Caki2 (cell line): Measurements from ENCODE around the gene EPHA4. TPM values are rescaled to one million over a fixed set of nuclear protein-coding genes. Genes with fewer than 3 reads are reported as not detected.

Experiments used
- DNase-seq: peaks from one replicate; pipeline ENCODE4 v3.0.0-alpha.2; 2015; ENCODE audit warnings: low read depth
- in situ Hi-C: cut with HindIII; loops from 2 replicates; pipeline ENCODE4 v1.10.0; 2016; ENCODE audit warnings: low sequenced_read_pairs, low pct_unique_long_range_greater_than_20kb, mixed read lengths
- total RNA-seq: library from RNA; depleted of rRNA; stranded (reverse); fragments of >200 nt; shearing (Covaris generic); gene quantifications from 2 replicates; pipeline ENCODE4 v1.2.3, GENCODE V29; 2014; ENCODE audit warnings: low replicate concordance; rRNA removed

The EPHA4 gene
- total RNA-seq, result 7.5 and 37.2 TPM in 2 replicates

- in situ Hi-C loops, result no loop called here
- peak; percentile 86 for DNase-seq
Measured at GRCh38 chr2:221572219-221572820, at the start of gene EPHA4. TSS of gene EPHA4 (minus strand) at chr2:221572304. CDS start at chr2:221572248, 56 bp downstream.

DNA sequence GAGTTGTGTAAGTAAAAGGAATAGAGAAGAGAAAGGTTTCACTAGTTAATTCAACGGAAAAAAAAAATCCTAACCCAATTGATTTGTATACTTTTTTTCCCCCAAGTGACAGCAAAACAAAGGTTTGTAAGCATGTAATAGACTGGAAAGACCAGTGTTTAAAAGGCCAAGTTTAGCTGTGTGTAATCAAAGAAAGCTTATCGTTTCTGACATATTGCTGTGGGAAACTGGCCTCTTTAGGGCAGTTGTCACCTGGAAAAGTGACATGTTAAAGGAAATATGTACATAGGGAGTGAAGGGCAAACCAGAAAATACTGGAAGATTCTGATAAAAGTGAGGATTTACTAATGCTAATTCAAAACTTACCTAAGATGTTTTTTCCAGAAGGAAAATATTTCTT lies 45.9 kb upstream of the EPHA4 start:
- no peak for DNase-seq
- in situ Hi-C loops, result no loop called here

DNA sequence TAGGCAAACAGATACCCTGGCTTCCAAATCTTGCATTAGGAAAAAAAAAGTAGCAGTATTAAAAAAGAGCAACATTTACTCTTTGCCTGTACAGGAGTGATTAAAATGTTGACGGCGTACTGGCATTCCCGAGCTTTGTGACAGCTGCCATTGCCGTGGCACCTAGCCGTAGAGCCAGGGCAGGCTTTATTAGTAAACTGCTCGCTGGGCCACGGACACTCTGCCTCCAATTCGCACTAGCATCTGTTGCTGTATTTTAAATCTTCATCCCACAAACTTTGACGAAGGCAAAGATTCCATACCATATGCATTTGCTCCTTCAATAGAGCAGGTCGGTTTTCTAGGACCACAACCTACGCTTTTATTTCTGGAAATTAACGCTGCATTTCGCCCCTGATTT lies 44.5 kb upstream of the EPHA4 start:
- no peak for DNase-seq
- in situ Hi-C loops, result no loop called here

- DNase-seq, result no peak
- in situ Hi-C loops, result no loop called here
Measured at GRCh38 chr2:221614274-221614673, 42.2 kb upstream of the EPHA4 start.

- in situ Hi-C loops, result no loop called here
- DNase-seq, result no peak
Measured at GRCh38 chr2:221612800-221613199, 40.7 kb upstream of the EPHA4 start.

- no peak for DNase-seq
- in situ Hi-C loops, result no loop called here
Measured at GRCh38 chr2:221612161-221612560, 40.1 kb upstream of the EPHA4 start.

GRCh38 chr2:221610675-221611074 lies 38.6 kb upstream of the EPHA4 start:
- in situ Hi-C loops, result no loop called here
- DNase-seq, result no peak

GRCh38 chr2:221610255-221610654 lies 38.2 kb upstream of the EPHA4 start:
- in situ Hi-C loops, result no loop called here
- no peak for DNase-seq

DNA sequence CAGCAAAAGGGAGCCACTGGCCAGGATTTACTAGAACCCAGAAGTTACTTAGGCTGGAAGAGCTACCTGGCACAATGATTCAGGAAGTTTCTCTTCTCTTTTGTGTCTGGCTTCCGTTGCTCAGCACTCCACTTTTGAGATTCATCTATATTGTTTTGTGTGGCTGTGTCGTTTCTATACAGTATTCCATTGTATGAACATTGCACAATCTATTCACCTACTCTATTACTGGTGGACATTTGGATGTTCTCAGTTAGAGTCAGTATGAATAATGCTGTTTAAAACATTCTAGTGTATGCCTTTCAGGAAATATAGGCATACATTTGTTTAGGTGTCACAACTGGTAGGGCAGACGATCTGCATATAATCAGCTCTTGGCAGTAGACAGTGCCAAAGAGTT lies 36.3 kb upstream of the EPHA4 start:
- DNase-seq, result no peak
- in situ Hi-C loops, result no loop called here

GRCh38 chr2:221606424-221606823 lies 34.3 kb upstream of the EPHA4 start:
- no peak for DNase-seq
- in situ Hi-C loops, result no loop called here

DNA sequence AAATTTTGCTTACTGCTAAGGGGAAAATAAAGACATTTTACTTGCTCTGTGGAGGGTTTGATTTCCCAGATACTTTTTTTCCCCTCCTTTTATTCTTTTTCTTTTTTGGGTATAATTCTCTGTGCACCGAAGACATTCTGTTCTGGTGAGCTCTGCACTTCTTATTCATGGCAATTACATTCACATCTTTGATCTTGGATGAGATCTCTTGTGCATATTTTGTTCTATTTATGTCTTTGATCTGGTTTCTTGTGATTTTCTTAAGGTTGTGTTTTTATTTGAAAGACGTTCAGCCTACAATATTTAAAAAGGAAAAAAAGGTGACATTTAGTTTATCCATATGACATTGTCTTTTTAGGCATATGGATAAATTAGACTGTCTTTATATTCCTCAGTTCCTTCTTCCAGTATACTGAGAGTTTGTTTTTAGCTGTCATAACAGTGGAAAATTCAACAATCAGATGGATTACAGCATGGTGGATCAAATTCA lies 33.7 kb upstream of the EPHA4 start:
- no peak for DNase-seq
- in situ Hi-C loops, result no loop called here

GRCh38 chr2:221602938-221603337 lies 30.8 kb upstream of the EPHA4 start:
- in situ Hi-C loops, result no loop called here
- DNase-seq, result no peak

- in situ Hi-C loops, result no loop called here
- no peak for DNase-seq
Measured at GRCh38 chr2:221601376-221601775, 29.3 kb upstream of the EPHA4 start.

DNA sequence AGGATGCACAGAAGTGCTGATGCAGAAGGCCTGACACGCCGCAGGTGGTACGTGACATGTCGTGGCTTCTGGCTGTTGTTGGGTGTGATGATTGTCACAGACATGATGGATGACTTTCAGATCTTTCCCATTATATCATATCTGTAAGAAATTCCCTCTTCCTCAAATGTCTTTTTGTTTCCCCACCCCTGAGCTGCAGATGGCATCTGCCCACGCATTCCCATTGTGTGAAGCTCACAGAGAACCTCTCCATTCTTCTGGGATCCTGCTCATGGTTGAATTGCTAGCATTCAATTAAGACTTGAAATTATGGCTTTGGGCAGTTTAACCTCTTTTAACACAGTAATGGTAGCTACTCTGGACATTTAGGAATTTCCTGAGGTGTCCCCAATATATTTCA lies 28.3 kb upstream of the EPHA4 start:
- DNase-seq, result no peak
- in situ Hi-C loops, result no loop called here

GRCh38 chr2:221596192-221596591 lies 24.1 kb upstream of the EPHA4 start:
- DNase-seq, result no peak
- in situ Hi-C loops, result no loop called here

DNA sequence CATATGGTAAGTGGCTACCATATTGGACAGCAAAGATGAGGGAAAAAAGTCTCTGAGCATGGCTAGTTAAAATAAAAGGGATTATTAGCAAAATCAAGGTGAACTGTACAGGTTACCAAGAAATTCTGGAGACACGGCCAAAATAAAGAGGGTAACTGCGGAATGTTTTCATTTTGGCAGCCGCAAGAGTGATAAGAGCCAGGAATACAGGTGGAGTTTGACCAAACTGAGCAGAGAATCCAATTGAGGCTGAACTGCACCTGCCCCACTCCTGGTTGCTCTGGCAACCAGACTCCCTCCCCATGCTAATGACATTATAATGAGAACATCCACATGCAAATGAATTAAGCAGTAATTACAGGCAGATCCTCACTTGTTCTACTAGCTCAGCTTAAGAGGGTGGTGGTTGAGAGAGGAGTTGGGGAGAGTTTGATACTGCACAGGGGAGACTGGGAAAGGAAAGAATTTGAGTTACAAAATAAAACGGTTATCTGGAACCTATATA lies 18.8 kb upstream of the EPHA4 start:
- DNase-seq, result no peak
- in situ Hi-C loops, result no loop called here

GRCh38 chr2:221589696-221590095 lies 17.6 kb upstream of the EPHA4 start:
- in situ Hi-C loops, result no loop called here
- DNase-seq, result peak; percentile 36

DNA sequence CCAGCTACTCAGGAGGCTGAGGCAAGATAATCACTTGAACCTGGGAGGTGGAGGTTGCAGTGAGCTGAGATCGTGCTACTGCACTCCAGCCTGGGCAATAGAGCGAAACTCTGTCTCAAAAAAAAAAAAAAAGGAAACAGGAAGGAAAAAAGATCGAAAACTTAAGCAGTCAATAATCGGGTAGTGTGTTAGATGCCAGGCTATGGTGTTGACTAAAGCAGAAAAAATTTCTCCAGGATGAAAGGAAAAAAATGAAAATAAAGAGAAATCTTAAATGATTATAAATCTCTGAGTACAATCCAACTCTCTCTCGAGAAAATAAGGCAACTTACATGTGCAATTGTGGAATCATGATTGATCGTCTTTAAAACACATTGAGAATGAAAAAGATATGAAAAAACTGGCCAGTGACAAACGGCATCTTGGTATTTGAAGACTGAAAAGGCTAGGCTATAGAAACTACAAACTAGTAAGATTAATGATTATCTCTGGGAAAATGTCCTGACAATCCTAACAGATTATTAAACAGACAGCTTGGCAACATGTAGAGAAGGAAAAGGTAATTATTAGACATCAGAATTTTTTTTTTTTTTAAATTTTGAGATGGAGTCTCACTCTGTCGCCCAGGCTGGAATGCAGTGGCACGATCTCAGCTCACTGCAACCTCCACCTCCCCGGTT lies 16.3 kb upstream of the EPHA4 start:
- in situ Hi-C loops, result no loop called here
- peak; percentile 63 for DNase-seq

DNA sequence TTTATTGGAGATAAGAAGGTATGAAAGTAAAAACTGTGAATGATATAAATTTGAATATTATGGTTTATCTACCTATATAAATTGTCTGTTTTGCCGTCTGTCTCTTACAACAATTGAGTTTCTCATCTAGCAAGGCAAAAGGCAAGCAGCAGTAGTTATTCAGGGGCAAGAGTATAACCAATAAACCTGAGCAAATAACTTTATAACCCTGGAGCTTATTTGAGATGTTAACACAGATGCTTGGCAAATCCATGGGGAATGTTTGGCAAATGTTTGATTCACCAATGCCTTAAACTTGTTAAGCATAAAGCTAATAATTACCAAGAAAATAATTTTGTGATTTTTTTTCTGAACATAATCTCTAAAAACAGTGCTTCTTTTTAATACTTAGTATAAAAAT lies 9.9 kb upstream of the EPHA4 start:
- no peak for DNase-seq
- in situ Hi-C loops, result no loop called here

DNA sequence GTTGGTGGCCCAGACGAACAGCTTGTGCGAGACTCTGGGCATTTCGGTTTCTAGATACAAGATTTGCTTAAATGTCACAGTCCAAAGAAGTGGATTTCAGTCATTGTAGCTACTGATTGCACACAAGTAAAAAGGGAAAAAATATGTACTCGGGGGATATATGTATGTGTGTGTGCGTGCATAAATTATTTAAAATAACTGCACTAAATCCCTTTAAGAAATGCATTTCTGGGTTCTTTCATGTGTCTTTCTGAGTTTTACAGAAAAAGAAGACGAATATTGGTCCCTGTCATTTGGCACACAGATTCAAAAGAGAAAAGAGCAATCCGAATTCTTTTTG lies 2.1 kb upstream of the EPHA4 start:
- DNase-seq, result no peak
- in situ Hi-C loops, result no loop called here
